CD1c-positive myeloid dendritic cell (primary cell): ENCODE measurements around the gene PDAP1.
A peak's percentile ranks its signal among the peaks of the same experiment; 100 is the strongest.

Experiments
- DNase-seq: peaks from one replicate; pipeline ENCODE4 v3.0.0-alpha.2; 2016; ENCODE audit errors: extremely low spot score

PDAP1 gene

GRCh38 chr7:99424932-99425730, 16.7 kb upstream of the PDAP1 start:
- DNase-seq: no peak

GRCh38 chr7:99422625-99423024, 14.2 kb upstream of the PDAP1 start:
- DNase-seq: no peak

- DNase-seq: no peak
Observed at GRCh38 chr7:99422186-99422585, 13.8 kb upstream of the PDAP1 start.

- DNase-seq: no peak
Observed at GRCh38 chr7:99420986-99421385, 12.6 kb upstream of the PDAP1 start.

GRCh38 chr7:99420213-99420612, 11.8 kb upstream of the PDAP1 start:
- no peak for DNase-seq

- DNase-seq: no peak
Observed at GRCh38 chr7:99419323-99420021, 11.1 kb upstream of the PDAP1 start.

- no peak for DNase-seq
Observed at GRCh38 chr7:99418260-99418659, 9.9 kb upstream of the PDAP1 start.

GRCh38 chr7:99415513-99416127, 7.2 kb upstream of the PDAP1 start:
- DNase-seq: peak; percentile 18

- DNase-seq: no peak
Observed at GRCh38 chr7:99410635-99411034, 2.2 kb upstream of the PDAP1 start.

GRCh38 chr7:99409806-99410205, 1.4 kb upstream of the PDAP1 start:
- DNase-seq: peak; percentile 13

- DNase-seq: peak; percentile 14
Observed at GRCh38 chr7:99409192-99409572, 785 bp upstream of the PDAP1 start.

- DNase-seq: peak; percentile 63
Observed at GRCh38 chr7:99407872-99408378, 472 bp downstream of the PDAP1 start.

- no peak for DNase-seq
Observed at GRCh38 chr7:99406557-99406956, 1.8 kb downstream of the PDAP1 start.

GRCh38 chr7:99404977-99405320, 3.4 kb downstream of the PDAP1 start:
- no peak for DNase-seq

GRCh38 chr7:99404235-99404976, 4.0 kb downstream of the PDAP1 start:
- no peak for DNase-seq

- no peak for DNase-seq
Observed at GRCh38 chr7:99403764-99404163, 4.6 kb downstream of the PDAP1 start.

- DNase-seq: no peak
Observed at GRCh38 chr7:99402854-99403253, 5.5 kb downstream of the PDAP1 start.

GRCh38 chr7:99399597-99399996, 8.8 kb downstream of the PDAP1 start:
- DNase-seq: no peak

GRCh38 chr7:99398891-99399445, 9.4 kb downstream of the PDAP1 start:
- DNase-seq: no peak

- DNase-seq: no peak
Observed at GRCh38 chr7:99397297-99397983, 11.0 kb downstream of the PDAP1 start.
